Measurements from ENCODE around the gene RAB11FIP4. TPM values are rescaled to one million over a fixed set of nuclear protein-coding genes. Genes with fewer than 3 reads are reported as not detected.

The RAB11FIP4 gene
- total RNA-seq, 1 experiment from 2014 or later: 2.8 TPM

GRCh38 chr17:31433811-31434726 is 42.6 kb downstream of the RAB11FIP4 start:
- no peaks in the 10 kb centered on the region for H3K4me1 Mint-ChIP-seq (ENCODE audit: insufficient read depth, unreplicated experiment)

GRCh38 chr17:31434727-31435050 is 43.2 kb downstream of the RAB11FIP4 start:
- Mint-ChIP-seq H3K27me3 (ENCODE audit: insufficient read depth, unreplicated experiment) (peaks cover 61% of the 10 kb centered on the region), H3K4me1 (ENCODE audit: insufficient read depth, unreplicated experiment) (no peaks in the 10 kb centered on the region), H3K9me3 (ENCODE audit: unreplicated experiment) (no peaks in the 10 kb centered on the region), H3K4me3 (ENCODE audit: unreplicated experiment) (no peak overlapping the region), H3K36me3 (ENCODE audit: insufficient read depth, unreplicated experiment) (no peaks in the 10 kb centered on the region), H3K27ac (ENCODE audit: low read depth, unreplicated experiment) (no peak overlapping the region)
- no TSS peak for BruUV-seq (replicated peaks)
- no peak for TF ChIP-seq CTCF (IDR thresholded peaks at IDR 0.05; ENCODE audit: unreplicated experiment)
- intact Hi-C loops (cut with micrococcal nuclease): loop anchor here (5.0 kb wide), 1 partner anchor 468 kb away; the partner anchor contains the start of gene UTP6
- ChIA-PET POLR2A (no interaction called here), CTCF (interaction anchor here (0.7 to 1.3 kb wide), 3 partner anchors 90 to 572 kb away, joined by 3 to 7 read pairs (median 4); partner anchors contain the start of gene LRRC37B)
- no peak for DNase-seq (ENCODE audit: unreplicated experiment)

More at GRCh38 chr17:31433811-31434726, 42.6 kb downstream of the RAB11FIP4 start:
- no peak for DNase-seq (ENCODE audit: unreplicated experiment)
- Mint-ChIP-seq H3K4me3 (ENCODE audit: unreplicated experiment) (no peak overlapping the region), H3K27me3 (ENCODE audit: insufficient read depth, unreplicated experiment) (peaks cover 59% of the 10 kb centered on the region), H3K27ac (ENCODE audit: low read depth, unreplicated experiment) (no peak overlapping the region), H3K9me3 (ENCODE audit: unreplicated experiment) (no peaks in the 10 kb centered on the region), H3K36me3 (ENCODE audit: insufficient read depth, unreplicated experiment) (no peaks in the 10 kb centered on the region)
- no TSS peak for BruUV-seq (replicated peaks)
- TF ChIP-seq CTCF (IDR thresholded peaks at IDR 0.05; ENCODE audit: unreplicated experiment): no peak
- ChIA-PET CTCF (interaction anchor here (0.7 kb wide), 1 partner anchor 573 kb away, joined by 4 read pairs; the partner anchor contains the start of gene LRRC37B), POLR2A (no interaction called here)
- intact Hi-C loops (cut with micrococcal nuclease): no loop called here

- Mint-ChIP-seq H3K27ac (ENCODE audit: low read depth, unreplicated experiment) (no peak overlapping the region), H3K4me3 (ENCODE audit: unreplicated experiment) (no peak overlapping the region), H3K9me3 (ENCODE audit: unreplicated experiment) (no peaks in the 10 kb centered on the region), H3K4me1 (ENCODE audit: insufficient read depth, unreplicated experiment) (no peaks in the 10 kb centered on the region), H3K27me3 (ENCODE audit: insufficient read depth, unreplicated experiment) (peaks cover 55% of the 10 kb centered on the region), H3K36me3 (ENCODE audit: insufficient read depth, unreplicated experiment) (no peaks in the 10 kb centered on the region)
- CTCF ChIA-PET: interaction anchor here (0.5 to 1.3 kb wide), 5 partner anchors 82 to 409 kb away, joined by 3 to 7 read pairs (median 4); no protein-coding TSS in a partner anchor
- intact Hi-C loops (cut with micrococcal nuclease): loop anchor here (5.0 kb wide), 1 partner anchor 467 kb away; the partner anchor contains the start of gene UTP6
- TF ChIP-seq CTCF (IDR thresholded peaks at IDR 0.05; ENCODE audit: unreplicated experiment): no peak
- BruUV-seq (replicated peaks): no TSS peak
- no peak for DNase-seq (ENCODE audit: unreplicated experiment)
- POLR2A ChIA-PET: interaction anchor here (0.5 kb wide), 1 partner anchor 480 kb away, joined by 3 read pairs; no protein-coding TSS in a partner anchor
Measured at GRCh38 chr17:31435581-31435980, 44.1 kb downstream of the RAB11FIP4 start.

GRCh38 chr17:31437720-31438400 is 46.4 kb downstream of the RAB11FIP4 start:
- Mint-ChIP-seq H3K4me1 (ENCODE audit: insufficient read depth, unreplicated experiment) (no peaks in the 10 kb centered on the region), H3K27me3 (ENCODE audit: insufficient read depth, unreplicated experiment) (peaks cover 34% of the 10 kb centered on the region), H3K27ac (ENCODE audit: low read depth, unreplicated experiment) (no peak overlapping the region), H3K4me3 (ENCODE audit: unreplicated experiment) (no peak overlapping the region), H3K36me3 (ENCODE audit: insufficient read depth, unreplicated experiment) (no peaks in the 10 kb centered on the region), H3K9me3 (ENCODE audit: unreplicated experiment) (no peaks in the 10 kb centered on the region)
- TF ChIP-seq CTCF (IDR thresholded peaks at IDR 0.05; ENCODE audit: unreplicated experiment): no peak
- no TSS peak for BruUV-seq (replicated peaks)
- ChIA-PET POLR2A (interaction anchor here (0.8 to 1.5 kb wide), 3 partner anchors 80 to 421 kb away, joined by 3 to 5 read pairs (median 4); partner anchors contain the start of gene COPRS), CTCF (interaction anchor here (0.7 to 3.6 kb wide), 31 partner anchors 7 to 471 kb away, joined by 3 to 84 read pairs (median 4); no protein-coding TSS in a partner anchor)
- DNase-seq (ENCODE audit: unreplicated experiment): no peak
- intact Hi-C loops (cut with micrococcal nuclease): loop anchor here (1.0 to 5.0 kb wide), 3 partner anchors 87 to 464 kb away; partner anchors contain the start of gene UTP6

Data from MCF 10A (cell line).